Ammon's horn (tissue), 1 donor: ENCODE measurements around the gene MARVELD2.
"Not testable (repeated sequence)": the region's sequence is repeated elsewhere in the genome, so short reads cannot be mapped to it uniquely, and the experiment has no call there.

Source experiments
- DNase-seq: peaks from one replicate; pipeline ENCODE4 v3.0.0-alpha.2; 2016; ENCODE audit warnings: low spot score

MARVELD2 gene

GRCh38 chr5:69450116-69450515 is 35.2 kb downstream of the MARVELD2 start:
- DNase-seq, result no peak

- not testable (repeated sequence) for DNase-seq
Observed at GRCh38 chr5:69450527-69450926, 35.6 kb downstream of the MARVELD2 start.

GRCh38 chr5:69451941-69452647 is 37.2 kb downstream of the MARVELD2 start:
- no peak for DNase-seq

GRCh38 chr5:69453487-69453886 is 38.6 kb downstream of the MARVELD2 start:
- DNase-seq, result not testable (repeated sequence)

GRCh38 chr5:69454460-69455249 is 39.7 kb downstream of the MARVELD2 start:
- no peak for DNase-seq

GRCh38 chr5:69455428-69455988 is 40.6 kb downstream of the MARVELD2 start:
- DNase-seq, result not testable (repeated sequence)

- no peak for DNase-seq
Observed at GRCh38 chr5:69462170-69462569, 47.3 kb downstream of the MARVELD2 start.

- not testable (repeated sequence) for DNase-seq
Observed at GRCh38 chr5:69466375-69466774, 51.5 kb downstream of the MARVELD2 start.

GRCh38 chr5:69467442-69468225 is 52.7 kb downstream of the MARVELD2 start:
- peak; percentile 7 for DNase-seq

- DNase-seq, result no peak
Observed at GRCh38 chr5:69468631-69469030, 53.7 kb downstream of the MARVELD2 start.

- DNase-seq, result not testable (repeated sequence)
Observed at GRCh38 chr5:69471516-69471915, 56.6 kb downstream of the MARVELD2 start.

- DNase-seq, result not testable (repeated sequence)
Observed at GRCh38 chr5:69472535-69473143, 57.7 kb downstream of the MARVELD2 start.

- no peak for DNase-seq
Observed at GRCh38 chr5:69477170-69477569, 62.3 kb downstream of the MARVELD2 start.

GRCh38 chr5:69478296-69478695 is 63.4 kb downstream of the MARVELD2 start:
- DNase-seq, result not testable (repeated sequence)

GRCh38 chr5:69484891-69485290 is 70.0 kb downstream of the MARVELD2 start:
- no peak for DNase-seq

- DNase-seq, result no peak
Observed at GRCh38 chr5:69485471-69485870, 70.6 kb downstream of the MARVELD2 start.

GRCh38 chr5:69489246-69489645 is 74.3 kb downstream of the MARVELD2 start:
- DNase-seq, result no peak

GRCh38 chr5:69491027-69491426 is 76.1 kb downstream of the MARVELD2 start:
- DNase-seq, result no peak

GRCh38 chr5:69491838-69492390 is 77.0 kb downstream of the MARVELD2 start:
- no peak for DNase-seq

- peak; percentile 43 for DNase-seq
Observed at GRCh38 chr5:69492391-69492922, 77.5 kb downstream of the MARVELD2 start, which contains the start of gene OCLN. Gene OCLN, plus strand, starts transcription at chr5:69492790. Its CDS starts 11,455 bp downstream, at chr5:69504245.

GRCh38 chr5:69492923-69493395 is 78.0 kb downstream of the MARVELD2 start:
- DNase-seq, result no peak
